ES-I3 (cell line): ENCODE results near the gene AQP12A.
"Not testable (repeated sequence)": the region's sequence is repeated elsewhere in the genome, so short reads cannot be mapped to it uniquely, and the experiment has no call there.

Source experiments
- H3K36me3 ChIP-seq: 2 replicates; pipeline ENCODE4 v1.6.1; 2013; ENCODE audit warnings: mild to moderate bottlenecking, low read length, control low read depth, moderate library complexity; ENCODE audit not compliant: insufficient read depth
- H3K4me1 ChIP-seq: 2 replicates; pipeline ENCODE4 v1.6.1; 2013; ENCODE audit warnings: mild to moderate bottlenecking, control low read depth, low read length; ENCODE audit not compliant: insufficient read depth
- H3K9ac ChIP-seq: 2 replicates; pipeline ENCODE4 v1.6.1; 2013; ENCODE audit warnings: low read depth, mild to moderate bottlenecking, low read length, moderate library complexity
- H3K9me3 ChIP-seq: 2 replicates; pipeline ENCODE4 v1.6.1; 2013; ENCODE audit warnings: mild to moderate bottlenecking, low read length, moderate library complexity; ENCODE audit not compliant: control insufficient read depth, insufficient read depth

AQP12A gene

GRCh38 chr2:240674461-240675184 lies 17.0 kb upstream of the AQP12A start:
- not testable (repeated sequence) for H3K9ac ChIP-seq, H3K4me1 ChIP-seq, H3K36me3 ChIP-seq, H3K9me3 ChIP-seq

- not testable (repeated sequence) for H3K9me3 ChIP-seq, H3K9ac ChIP-seq, H3K4me1 ChIP-seq, H3K36me3 ChIP-seq
Observed at GRCh38 chr2:240675345-240675744, 16.3 kb upstream of the AQP12A start.

GRCh38 chr2:240678043-240678442 lies 13.6 kb upstream of the AQP12A start:
- H3K9me3 ChIP-seq, H3K36me3 ChIP-seq, H3K4me1 ChIP-seq, H3K9ac ChIP-seq: not testable (repeated sequence)

GRCh38 chr2:240678909-240679308 lies 12.8 kb upstream of the AQP12A start:
- not testable (repeated sequence) for H3K9me3 ChIP-seq, H3K4me1 ChIP-seq, H3K36me3 ChIP-seq, H3K9ac ChIP-seq

GRCh38 chr2:240680185-240680584 lies 11.5 kb upstream of the AQP12A start:
- not testable (repeated sequence) for H3K9me3 ChIP-seq, H3K4me1 ChIP-seq, H3K36me3 ChIP-seq, H3K9ac ChIP-seq

- H3K9me3 ChIP-seq, H3K36me3 ChIP-seq, H3K9ac ChIP-seq, H3K4me1 ChIP-seq: not testable (repeated sequence)
Observed at GRCh38 chr2:240682431-240683224, 9.0 kb upstream of the AQP12A start, which contains the start of gene AQP12B. TSS of gene AQP12B (minus strand) at chr2:240682885. CDS start at chr2:240682837, 48 bp downstream.

- H3K4me1 ChIP-seq, H3K36me3 ChIP-seq, H3K9ac ChIP-seq, H3K9me3 ChIP-seq: not testable (repeated sequence)
Observed at GRCh38 chr2:240683329-240683979, 8.2 kb upstream of the AQP12A start.

- H3K4me1 ChIP-seq, H3K9ac ChIP-seq, H3K36me3 ChIP-seq, H3K9me3 ChIP-seq: not testable (repeated sequence)
Observed at GRCh38 chr2:240683980-240684728, 7.5 kb upstream of the AQP12A start.

GRCh38 chr2:240685771-240686371 lies 5.8 kb upstream of the AQP12A start:
- no peaks in the 10 kb centered on the region for H3K9me3 ChIP-seq
- no peaks in the 10 kb centered on the region for H3K36me3 ChIP-seq
- H3K9ac ChIP-seq = no peak overlapping the region
- H3K4me1 ChIP-seq = no peaks in the 10 kb centered on the region

- Histone ChIP-seq H3K36me3 (no peaks in the 10 kb centered on the region), H3K9me3 (no peaks in the 10 kb centered on the region), H3K9ac (no peak overlapping the region), H3K4me1 (no peaks in the 10 kb centered on the region)
Observed at GRCh38 chr2:240686460-240686859, 5.2 kb upstream of the AQP12A start.

GRCh38 chr2:240687045-240687740 lies 4.5 kb upstream of the AQP12A start:
- Histone ChIP-seq H3K4me1 (no peaks in the 10 kb centered on the region), H3K9me3 (no peaks in the 10 kb centered on the region), H3K36me3 (no peaks in the 10 kb centered on the region), H3K9ac (no peak overlapping the region)

GRCh38 chr2:240687741-240688552 lies 3.7 kb upstream of the AQP12A start:
- H3K9ac ChIP-seq = no peak overlapping the region
- H3K4me1 ChIP-seq = no peaks in the 10 kb centered on the region
- no peaks in the 10 kb centered on the region for H3K36me3 ChIP-seq
- no peaks in the 10 kb centered on the region for H3K9me3 ChIP-seq

- H3K9me3 ChIP-seq = no peaks in the 10 kb centered on the region
- H3K36me3 ChIP-seq = no peaks in the 10 kb centered on the region
- H3K9ac ChIP-seq = no peak overlapping the region
- no peaks in the 10 kb centered on the region for H3K4me1 ChIP-seq
Observed at GRCh38 chr2:240688553-240688919, 3.1 kb upstream of the AQP12A start.
